Astrocyte of the cerebellum (primary cell): ENCODE data around the gene EPO.
A peak's percentile ranks its signal among the peaks of the same experiment; 100 is the strongest.
"Not testable (repeated sequence)": the region's sequence is repeated elsewhere in the genome, so short reads cannot be mapped to it uniquely, and the experiment has no call there.

Experiments used
- DNase-seq: peaks from one replicate; pipeline ENCODE4 v3.0.0-alpha.2; 2011; ENCODE audit warnings: low read depth
- H3K4me3 ChIP-seq: 2 replicates; pipeline ENCODE4 v1.5.1; 2011; ENCODE audit warnings: mild to moderate bottlenecking, low read depth, low read length, moderate library complexity
- in situ Hi-C: cut with HindIII; loops from 2 replicates; pipeline ENCODE4 v1.10.0; 2017; ENCODE audit warnings: low sequenced_read_pairs
- TF ChIP-seq, protein P1 (sequence below): IDR thresholded peaks from 2 replicates; pipeline ENCODE4 v1.5.1; 2012; ENCODE audit warnings: low read length, low read depth, moderate library complexity, mild to moderate bottlenecking; ENCODE audit errors: missing control alignments

EPO gene

DNA sequence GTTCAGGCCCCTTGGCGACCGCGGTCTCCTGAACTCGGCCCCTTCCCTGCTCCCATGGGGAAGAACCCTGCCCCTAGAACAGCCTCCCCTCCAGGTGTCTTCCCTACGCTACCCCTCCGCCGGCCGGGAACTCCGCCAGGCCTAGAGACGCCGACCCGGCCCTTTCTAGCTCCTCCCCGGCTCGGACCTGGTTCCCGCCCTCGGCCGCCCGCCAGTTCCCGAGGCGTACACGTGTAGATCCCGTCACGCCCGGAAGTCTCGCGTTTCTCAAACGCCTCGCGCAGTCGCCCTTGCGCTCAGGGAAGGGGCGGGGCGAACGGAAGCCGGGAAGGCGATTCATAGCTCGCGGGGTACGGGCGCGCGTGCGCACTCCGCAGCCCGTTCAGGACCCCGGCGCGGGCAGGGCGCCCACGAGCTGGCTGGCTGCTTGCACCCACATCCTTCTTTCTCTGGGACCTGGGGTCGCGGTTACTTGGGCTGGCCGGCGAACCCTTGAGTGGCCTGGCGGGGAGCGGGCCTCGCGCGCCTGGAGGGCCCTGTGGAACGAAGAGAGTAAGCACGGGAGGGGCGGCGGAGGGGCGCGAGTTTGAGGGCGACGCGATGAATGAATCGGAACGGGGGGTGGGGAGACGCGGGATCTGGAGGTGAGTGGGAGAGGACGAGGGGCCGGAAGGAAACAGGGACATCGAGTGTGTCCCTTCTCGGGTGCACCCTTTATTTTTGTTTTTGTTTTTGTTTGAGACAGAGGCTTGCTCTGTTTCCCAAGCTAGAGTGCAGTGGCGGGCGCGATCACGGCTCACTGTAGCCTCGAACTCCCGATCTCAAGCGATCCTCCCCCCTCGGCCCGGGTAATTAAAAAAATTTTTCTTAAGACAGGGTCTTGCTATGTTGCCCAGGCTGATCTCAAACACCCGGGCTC lies 14.3 kb upstream of the EPO start, which contains the start of gene POP7:
POP7 (plus strand) TSS at position 369 of the 919 bp plus-strand sequence. CDS start 710 bp downstream, outside the sequence.
- H3K4me3 ChIP-seq: peak within 1 kb of the TSS; percentile 89
- DNase-seq: peak; percentile 96
- TF ChIP-seq, protein P1, sequence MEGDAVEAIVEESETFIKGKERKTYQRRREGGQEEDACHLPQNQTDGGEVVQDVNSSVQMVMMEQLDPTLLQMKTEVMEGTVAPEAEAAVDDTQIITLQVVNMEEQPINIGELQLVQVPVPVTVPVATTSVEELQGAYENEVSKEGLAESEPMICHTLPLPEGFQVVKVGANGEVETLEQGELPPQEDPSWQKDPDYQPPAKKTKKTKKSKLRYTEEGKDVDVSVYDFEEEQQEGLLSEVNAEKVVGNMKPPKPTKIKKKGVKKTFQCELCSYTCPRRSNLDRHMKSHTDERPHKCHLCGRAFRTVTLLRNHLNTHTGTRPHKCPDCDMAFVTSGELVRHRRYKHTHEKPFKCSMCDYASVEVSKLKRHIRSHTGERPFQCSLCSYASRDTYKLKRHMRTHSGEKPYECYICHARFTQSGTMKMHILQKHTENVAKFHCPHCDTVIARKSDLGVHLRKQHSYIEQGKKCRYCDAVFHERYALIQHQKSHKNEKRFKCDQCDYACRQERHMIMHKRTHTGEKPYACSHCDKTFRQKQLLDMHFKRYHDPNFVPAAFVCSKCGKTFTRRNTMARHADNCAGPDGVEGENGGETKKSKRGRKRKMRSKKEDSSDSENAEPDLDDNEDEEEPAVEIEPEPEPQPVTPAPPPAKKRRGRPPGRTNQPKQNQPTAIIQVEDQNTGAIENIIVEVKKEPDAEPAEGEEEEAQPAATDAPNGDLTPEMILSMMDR: no peak
- in situ Hi-C loops: no loop called here

DNA sequence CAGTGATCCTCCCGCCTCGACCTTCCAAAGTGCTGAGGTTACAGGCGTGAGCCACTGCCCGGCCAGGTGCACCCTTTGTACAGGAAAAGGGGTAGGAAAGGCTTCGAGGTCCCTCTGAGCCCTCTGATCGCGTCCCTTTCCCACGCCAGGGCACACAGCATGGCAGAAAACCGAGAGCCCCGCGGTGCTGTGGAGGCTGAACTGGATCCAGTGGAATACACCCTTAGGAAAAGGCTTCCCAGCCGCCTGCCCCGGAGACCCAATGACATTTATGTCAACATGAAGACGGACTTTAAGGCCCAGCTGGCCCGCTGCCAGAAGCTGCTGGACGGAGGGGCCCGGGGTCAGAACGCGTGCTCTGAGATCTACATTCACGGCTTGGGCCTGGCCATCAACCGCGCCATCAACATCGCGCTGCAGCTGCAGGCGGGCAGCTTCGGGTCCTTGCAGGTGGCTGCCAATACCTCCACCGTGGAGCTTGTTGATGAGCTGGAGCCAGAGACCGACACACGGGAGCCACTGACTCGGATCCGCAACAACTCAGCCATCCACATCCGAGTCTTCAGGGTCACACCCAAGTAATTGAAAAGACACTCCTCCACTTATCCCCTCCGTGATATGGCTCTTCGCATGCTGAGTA lies 13.5 kb upstream of the EPO start:
- TF ChIP-seq, protein P1: no peak
- in situ Hi-C loops: no loop called here
- peak overlapping the region; percentile 89 for H3K4me3 ChIP-seq
- no peak for DNase-seq

DNA sequence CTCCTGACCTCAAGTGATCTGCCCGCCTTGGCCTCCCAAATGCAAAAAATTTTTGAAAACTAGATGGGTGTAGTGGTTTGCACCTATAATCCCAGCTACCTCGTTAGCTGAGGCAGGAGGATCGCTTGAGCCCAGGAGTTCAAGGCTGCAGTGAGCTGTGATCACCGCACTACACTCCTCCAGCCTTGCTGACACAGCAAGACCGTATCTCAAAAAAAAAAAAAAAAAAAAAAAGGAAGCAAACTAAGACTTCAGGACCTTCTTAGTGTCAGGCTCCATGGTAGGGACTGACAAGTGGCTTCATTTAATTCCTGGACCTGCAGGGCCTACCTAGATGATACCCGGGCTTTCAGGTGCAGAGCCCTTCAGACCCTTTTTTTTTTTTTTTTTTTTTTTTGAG lies 11.9 kb upstream of the EPO start:
- DNase-seq: no peak
- TF ChIP-seq, protein P1: no peak
- in situ Hi-C loops: no loop called here

DNA sequence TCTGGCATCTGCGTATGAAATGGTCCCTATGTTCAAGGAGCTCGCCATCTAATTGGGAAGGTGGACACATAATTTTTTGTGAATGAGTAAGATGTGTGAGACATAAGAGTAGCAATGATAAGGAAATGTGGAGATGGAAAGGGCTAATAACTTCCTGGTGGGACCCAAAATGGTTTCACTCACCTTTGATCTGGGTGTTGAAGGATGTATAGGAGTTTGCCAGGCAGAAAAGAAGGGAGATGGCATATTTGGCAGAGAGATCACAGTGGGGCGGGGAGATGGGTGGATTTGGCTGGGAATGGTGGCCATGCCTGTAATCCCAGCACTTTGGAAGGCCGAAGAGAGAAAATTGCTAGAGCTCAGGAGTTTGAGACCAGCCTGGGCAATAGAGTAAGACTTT lies 9.8 kb upstream of the EPO start:
- no peak for DNase-seq
- TF ChIP-seq, protein P1: no peak
- in situ Hi-C loops: loop anchor here (10.0 kb wide), 1 partner anchor 124 kb away; no protein-coding TSS in a partner anchor

More for the DNA sequence above, 11.9 kb upstream of the EPO start:
- H3K4me3 ChIP-seq: no peak overlapping the region

DNA sequence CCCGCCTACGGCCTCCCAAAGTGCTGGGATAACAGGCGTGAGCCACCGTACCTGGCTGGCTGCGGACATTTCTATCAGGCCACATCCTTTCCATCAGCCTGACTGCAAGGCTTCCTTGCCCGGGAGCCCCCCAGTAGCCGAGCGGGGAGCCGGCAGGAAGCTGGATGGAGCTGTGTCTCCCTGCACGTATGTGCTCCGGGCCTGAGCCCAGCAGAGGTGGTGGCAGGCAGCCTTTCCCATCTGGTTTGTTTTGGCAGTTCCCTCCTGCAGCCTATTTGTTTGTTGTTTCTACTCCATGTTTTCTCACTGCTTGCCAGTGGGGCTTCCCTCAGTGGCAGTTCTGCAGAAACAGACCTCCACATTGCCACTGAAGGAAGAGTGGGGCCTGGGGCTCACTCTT lies 8.9 kb upstream of the EPO start:
- TF ChIP-seq, protein P1: no peak
- no peak overlapping the region for H3K4me3 ChIP-seq
- DNase-seq: no peak
- in situ Hi-C loops: loop anchor here (10.0 kb wide), 1 partner anchor 123 kb away; no protein-coding TSS in a partner anchor

More for the DNA sequence above, 9.8 kb upstream of the EPO start:
- no peak overlapping the region for H3K4me3 ChIP-seq

DNA sequence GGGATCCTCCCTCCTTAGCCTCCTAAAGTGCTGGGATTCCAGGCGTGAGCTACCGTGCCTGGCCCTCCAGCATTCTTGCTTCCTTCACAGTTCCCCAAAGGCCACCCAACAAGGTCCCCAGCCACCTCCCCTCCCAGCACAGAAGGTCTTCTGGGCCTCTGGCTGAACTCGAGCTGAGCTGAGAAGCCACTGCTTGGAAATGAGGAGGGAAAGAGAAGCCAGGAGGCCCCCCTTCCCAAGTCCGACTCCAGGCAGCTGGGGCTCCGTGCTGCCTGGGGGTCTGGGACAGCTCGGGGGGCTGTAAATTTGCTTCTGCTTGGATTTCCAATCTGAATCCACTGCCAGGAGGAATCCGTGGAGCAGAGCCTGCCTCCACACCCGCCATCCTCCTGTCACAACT lies 5.5 kb upstream of the EPO start:
- TF ChIP-seq, protein P1: no peak
- H3K4me3 ChIP-seq: no peak overlapping the region
- DNase-seq: no peak
- in situ Hi-C loops: loop anchor here (10.0 kb wide), 1 partner anchor 120 kb away; no protein-coding TSS in a partner anchor

DNA sequence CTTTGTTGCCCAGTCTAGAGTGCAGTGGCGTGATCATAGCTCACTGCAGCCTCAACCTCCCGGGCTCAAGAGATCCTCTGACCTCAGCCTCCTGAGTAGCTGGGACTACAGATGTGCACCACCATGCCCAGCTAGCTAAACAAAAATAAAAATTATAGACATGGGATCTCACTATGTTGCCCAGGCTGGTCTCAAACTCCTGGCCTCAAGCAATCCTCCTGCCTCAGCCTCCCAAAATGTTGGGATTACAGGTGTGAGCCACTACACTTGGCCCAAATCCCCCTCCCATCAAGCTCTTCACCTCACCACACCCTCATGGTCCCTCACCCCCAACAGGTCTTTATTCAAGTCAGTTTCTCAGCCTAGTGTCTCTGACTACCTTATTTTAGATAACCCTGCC lies 3.2 kb upstream of the EPO start:
- H3K4me3 ChIP-seq, DNase-seq: not testable (repeated sequence)
- in situ Hi-C loops: loop anchor here (10.0 kb wide), 1 partner anchor 118 kb away; no protein-coding TSS in a partner anchor
